ENCODE data around the gene SIPA1L3.

GRCh38 chr19:38223617-38224013 lies 316.6 kb downstream of the SIPA1L3 start:
- TF ChIP-seq BHLHE40 (IDR thresholded peaks at IDR 0.05; ENCODE audit: low read depth, low read length), result no peak
- no peak for TF ChIP-seq RNF2 (IDR thresholded peaks at IDR 0.05; ENCODE audit: borderline replicate concordance, low read depth)
- no peak for TF ChIP-seq JUN (IDR thresholded peaks at IDR 0.05)
- no peak for TF ChIP-seq REST (IDR thresholded peaks at IDR 0.05)
- TF ChIP-seq RCOR1 (IDR thresholded peaks at IDR 0.05; ENCODE audit: low read depth, low read length), result no peak
- no peak for TF ChIP-seq RAD21 (conservative IDR thresholded peaks at IDR 0.05 in 1 of 2, IDR thresholded peaks at IDR 0.05 in 1 of 2)
- no peak for TF ChIP-seq MAX (IDR thresholded peaks at IDR 0.05)
- TF ChIP-seq CTCF (IDR thresholded peaks at IDR 0.05), result no peak
- no peak for TF ChIP-seq EHMT2 (IDR thresholded peaks at IDR 0.05; ENCODE audit: low read depth)
